T-helper 2 cell treated with Interferon-gamma antibody and Interleukin-4, amounts not matched to agents 5 μg/mL and 100 μg/mL, for 36 hours (primary cell): Measurements from ENCODE around the gene PPP1R10.

ENCODE experiments used
- DNase-seq: peaks from one replicate; pipeline ENCODE4 v3.0.0; 2021; ENCODE audit warnings: low spot score
- H3K27ac Mint-ChIP-seq: one replicate; pipeline ENCODE4 v1.8.0; 2021; ENCODE audit warnings: mild to moderate bottlenecking, mixed read lengths
- H3K27me3 Mint-ChIP-seq: one replicate; pipeline ENCODE4 v1.8.0; 2021; ENCODE audit warnings: low read depth, mixed read lengths
- H3K36me3 Mint-ChIP-seq: one replicate; pipeline ENCODE4 v1.8.0; 2021; ENCODE audit warnings: low read depth, mixed read lengths
- H3K4me1 Mint-ChIP-seq: one replicate; pipeline ENCODE4 v1.8.0; 2021; ENCODE audit warnings: low read depth, mixed read lengths
- H3K4me3 Mint-ChIP-seq: one replicate; pipeline ENCODE4 v1.8.0; 2022; ENCODE audit warnings: mild to moderate bottlenecking, moderate library complexity, mixed read lengths
- H3K9me3 Mint-ChIP-seq: one replicate; pipeline ENCODE4 v1.8.0; 2021; ENCODE audit warnings: mixed read lengths

Gene PPP1R10

GRCh38 chr6:30568245-30568644 is 48.8 kb downstream of the PPP1R10 start:
- no peaks in the 10 kb centered on the region for H3K27me3 Mint-ChIP-seq
- H3K9me3 Mint-ChIP-seq = no peaks in the 10 kb centered on the region
- peaks cover 29% of the 10 kb centered on the region for H3K4me1 Mint-ChIP-seq
- H3K36me3 Mint-ChIP-seq = peaks cover 22% of the 10 kb centered on the region
- no peak overlapping the region for H3K4me3 Mint-ChIP-seq
- DNase-seq = no peak
- H3K27ac Mint-ChIP-seq = no peak overlapping the region

- H3K27ac Mint-ChIP-seq = no peak overlapping the region
- DNase-seq = no peak
- no peaks in the 10 kb centered on the region for H3K9me3 Mint-ChIP-seq
- peaks cover 8% of the 10 kb centered on the region for H3K4me1 Mint-ChIP-seq
- no peaks in the 10 kb centered on the region for H3K27me3 Mint-ChIP-seq
- H3K4me3 Mint-ChIP-seq = no peak overlapping the region
- H3K36me3 Mint-ChIP-seq = peaks cover 21% of the 10 kb centered on the region
Observed at GRCh38 chr6:30565772-30566171, 51.3 kb downstream of the PPP1R10 start.

- Mint-ChIP-seq H3K27ac (no peak overlapping the region), H3K9me3 (no peaks in the 10 kb centered on the region), H3K4me1 (peaks cover 4% of the 10 kb centered on the region), H3K27me3 (no peaks in the 10 kb centered on the region), H3K4me3 (no peak overlapping the region), H3K36me3 (peaks cover 29% of the 10 kb centered on the region)
- no peak for DNase-seq
Observed at GRCh38 chr6:30564114-30564513, 52.9 kb downstream of the PPP1R10 start.

- H3K9me3 Mint-ChIP-seq = no peaks in the 10 kb centered on the region
- H3K4me1 Mint-ChIP-seq = peaks cover 11% of the 10 kb centered on the region
- H3K27ac Mint-ChIP-seq = no peak overlapping the region
- H3K27me3 Mint-ChIP-seq = no peaks in the 10 kb centered on the region
- H3K4me3 Mint-ChIP-seq = no peak overlapping the region
- peaks cover 34% of the 10 kb centered on the region for H3K36me3 Mint-ChIP-seq
- no peak for DNase-seq
Observed at GRCh38 chr6:30562470-30563425, 54.3 kb downstream of the PPP1R10 start.

- no peak overlapping the region for H3K27ac Mint-ChIP-seq
- H3K9me3 Mint-ChIP-seq = no peaks in the 10 kb centered on the region
- no peak for DNase-seq
- no peaks in the 10 kb centered on the region for H3K27me3 Mint-ChIP-seq
- H3K4me1 Mint-ChIP-seq = peaks cover 15% of the 10 kb centered on the region
- peaks cover 37% of the 10 kb centered on the region for H3K36me3 Mint-ChIP-seq
- H3K4me3 Mint-ChIP-seq = no peak overlapping the region
Observed at GRCh38 chr6:30560930-30561329, 56.1 kb downstream of the PPP1R10 start.

- Mint-ChIP-seq H3K4me3 (peak overlapping the region; percentile 94), H3K27ac (peak overlapping the region; percentile 99), H3K4me1 (peaks cover 19% of the 10 kb centered on the region), H3K36me3 (peaks cover 35% of the 10 kb centered on the region), H3K9me3 (no peaks in the 10 kb centered on the region), H3K27me3 (no peaks in the 10 kb centered on the region)
- DNase-seq = no peak
Observed at GRCh38 chr6:30557683-30557981, 59.4 kb downstream of the PPP1R10 start.

GRCh38 chr6:30556906-30557682 is 59.9 kb downstream of the PPP1R10 start, which contains the start of gene PRR3:
Gene PRR3 (plus strand): TSS chr6:30557295. CDS start chr6:30557345, 50 bp downstream.
- Mint-ChIP-seq H3K36me3 (peaks cover 35% of the 10 kb centered on the region), H3K27me3 (no peaks in the 10 kb centered on the region), H3K9me3 (no peaks in the 10 kb centered on the region), H3K27ac (peak within 1 kb of the TSS; percentile 99), H3K4me1 (peaks cover 19% of the 10 kb centered on the region), H3K4me3 (peak within 1 kb of the TSS; percentile 94)
- peak; percentile 89 for DNase-seq

GRCh38 chr6:30556066-30556905 is 60.8 kb downstream of the PPP1R10 start, which contains the start of gene GNL1:
Gene GNL1 (minus strand): TSS chr6:30556489. CDS start chr6:30556203, 286 bp downstream.
- H3K4me3 Mint-ChIP-seq = peak within 1 kb of the TSS; percentile 94
- H3K27me3 Mint-ChIP-seq = no peaks in the 10 kb centered on the region
- H3K36me3 Mint-ChIP-seq = peaks cover 38% of the 10 kb centered on the region
- H3K4me1 Mint-ChIP-seq = peaks cover 19% of the 10 kb centered on the region
- H3K9me3 Mint-ChIP-seq = no peaks in the 10 kb centered on the region
- DNase-seq = peak; percentile 95
- H3K27ac Mint-ChIP-seq = peak within 1 kb of the TSS; percentile 99

GRCh38 chr6:30555816-30556065 is 61.3 kb downstream of the PPP1R10 start:
- Mint-ChIP-seq H3K9me3 (no peaks in the 10 kb centered on the region), H3K4me1 (peaks cover 19% of the 10 kb centered on the region), H3K27me3 (no peaks in the 10 kb centered on the region), H3K27ac (peak overlapping the region; percentile 99), H3K36me3 (peaks cover 41% of the 10 kb centered on the region), H3K4me3 (peak overlapping the region; percentile 94)
- DNase-seq = no peak

GRCh38 chr6:30554962-30555815 is 61.9 kb downstream of the PPP1R10 start:
- H3K27me3 Mint-ChIP-seq = no peaks in the 10 kb centered on the region
- H3K9me3 Mint-ChIP-seq = no peaks in the 10 kb centered on the region
- peaks cover 45% of the 10 kb centered on the region for H3K36me3 Mint-ChIP-seq
- peak overlapping the region; percentile 94 for H3K4me3 Mint-ChIP-seq
- DNase-seq = no peak
- peak overlapping the region; percentile 99 for H3K27ac Mint-ChIP-seq
- peaks cover 19% of the 10 kb centered on the region for H3K4me1 Mint-ChIP-seq

GRCh38 chr6:30554404-30554803 is 62.6 kb downstream of the PPP1R10 start:
- H3K27me3 Mint-ChIP-seq = no peaks in the 10 kb centered on the region
- no peaks in the 10 kb centered on the region for H3K9me3 Mint-ChIP-seq
- peaks cover 43% of the 10 kb centered on the region for H3K36me3 Mint-ChIP-seq
- peak overlapping the region; percentile 43 for H3K4me3 Mint-ChIP-seq
- H3K4me1 Mint-ChIP-seq = peaks cover 16% of the 10 kb centered on the region
- DNase-seq = no peak
- H3K27ac Mint-ChIP-seq = peak overlapping the region; percentile 46
